Measurements from ENCODE around the gene ANKRD42.

- TF ChIP-seq CTCF (IDR thresholded peaks at IDR 0.05) (no peak), POLR2A (IDR thresholded peaks at IDR 0.05) (no peak)
These were observed 86.7 kb downstream of the ANKRD42 start for GRCh38 chr11:83280256-83280655.

Measured in heart left ventricle (tissue), 13 donors.